ENCODE measurements around the gene HAP1. TPM values are rescaled to one million over a fixed set of nuclear protein-coding genes. Genes with fewer than 3 reads are reported as not detected.
A peak's percentile ranks its signal among the peaks of the same experiment; 100 is the strongest.
"Not testable (repeated sequence)": the region's sequence is repeated elsewhere in the genome, so short reads cannot be mapped to it uniquely, and the experiment has no call there.

HAP1 gene
- total RNA-seq, 1 experiment from 2014 or later, result 1.2 TPM

GRCh38 chr17:41675157-41676057 is 59.0 kb downstream of the HAP1 start:
- CTCF ChIA-PET, result interaction anchor here (0.7 to 5.4 kb wide), 8 partner anchors 8 to 127 kb away, joined by 3 to 139 read pairs (median 5); partner anchors contain the start of gene EIF1
- peaks cover 60% of the 10 kb centered on the region for H3K4me1 Mint-ChIP-seq (ENCODE audit: low read depth, unreplicated experiment)
- peak overlapping the region; percentile 96 for H3K27ac Mint-ChIP-seq (ENCODE audit: unreplicated experiment)
- TF ChIP-seq CTCF (IDR thresholded peaks at IDR 0.05; ENCODE audit: unreplicated experiment), result peak; percentile 12
- peak overlapping the region; percentile 59 for H3K4me3 Mint-ChIP-seq (ENCODE audit: low read depth, unreplicated experiment)
- H3K9me3 Mint-ChIP-seq (ENCODE audit: low read depth, unreplicated experiment); DNase-seq; BruUV-seq (replicated peaks); H3K27me3 Mint-ChIP-seq (ENCODE audit: unreplicated experiment); intact Hi-C loops (cut with micrococcal nuclease; ENCODE audit: unreplicated experiment): not testable (repeated sequence)
- peaks cover 32% of the 10 kb centered on the region for H3K36me3 Mint-ChIP-seq (ENCODE audit: insufficient read depth, unreplicated experiment)

Other genes starting within 250 kb of the HAP1 start
- not detected in 2 replicates for gene KRT36, start 244.7 kb downstream of the HAP1 start, total RNA-seq (2022)
- 45.7 and 323 TPM in 2 replicates for gene KRT13, start 229.0 kb downstream of the HAP1 start, total RNA-seq (2022)
- 83.0 and 86.8 TPM in 2 replicates for gene KRT15, start 215.8 kb downstream of the HAP1 start, total RNA-seq (2022)
- 2,554 and 3,048 TPM in 2 replicates for gene KRT19, start 206.3 kb downstream of the HAP1 start, total RNA-seq (2022)
- not detected in 2 replicates for gene KRT9, start 162.6 kb downstream of the HAP1 start, total RNA-seq (2022)
- gene KRT14, start 147.7 kb downstream of the HAP1 start, total RNA-seq (2022), result 3.8 and 12.2 TPM in 2 replicates
- 3.8 and 4.2 TPM in 2 replicates for gene KRT16, start 121.9 kb downstream of the HAP1 start, total RNA-seq (2022)
- 472 and 593 TPM in 2 replicates for gene KRT17, start 110.1 kb downstream of the HAP1 start, total RNA-seq (2022)
- 807 and 937 TPM in 2 replicates for gene EIF1, start 45.8 kb downstream of the HAP1 start, total RNA-seq (2022)
- not detected in 2 replicates for gene GAST, start 22.3 kb downstream of the HAP1 start, total RNA-seq (2022)
- 695 and 705 TPM in 2 replicates for gene JUP, start 52.1 kb upstream of the HAP1 start, total RNA-seq (2022)
- gene P3H4, start 77.3 kb upstream of the HAP1 start, total RNA-seq (2022), result 19.9 and 22.5 TPM in 2 replicates
- gene FKBP10, start 78.4 kb upstream of the HAP1 start, total RNA-seq (2022), result 0.92 and 3.6 TPM in 2 replicates
- 62.0 and 65.2 TPM in 2 replicates for gene NT5C3B, start 101.6 kb upstream of the HAP1 start, total RNA-seq (2022)
- gene KLHL10, start 103.2 kb upstream of the HAP1 start, total RNA-seq (2022), result not detected in 2 replicates
- gene KLHL11, start 130.8 kb upstream of the HAP1 start, total RNA-seq (2022), result 25.3 and 25.6 TPM in 2 replicates
- 258 and 265 TPM in 2 replicates for gene ACLY, start 184.3 kb upstream of the HAP1 start, total RNA-seq (2022)
- gene ODAD4, start 196.0 kb upstream of the HAP1 start, total RNA-seq (2022), result 0.73 and 2.7 TPM in 2 replicates
- 144 and 156 TPM in 2 replicates for gene CNP, start 232.2 kb upstream of the HAP1 start, total RNA-seq (2022)